Activated naive CD4-positive, alpha-beta T cell treated with anti-CD3 and anti-CD28 coated beads, Interleukin-2, amount 50 U/mL, for 24 hours (primary cell): ENCODE results near the gene SIAH1.
"Not testable (repeated sequence)": the region's sequence is repeated elsewhere in the genome, so short reads cannot be mapped to it uniquely, and the experiment has no call there.

ENCODE experiments used
- H3K27ac Mint-ChIP-seq: one replicate; pipeline ENCODE4 v1.8.0; 2021; ENCODE audit warnings: mild to moderate bottlenecking, mixed read lengths
- H3K27me3 Mint-ChIP-seq: one replicate; pipeline ENCODE4 v1.8.0; 2021; ENCODE audit warnings: mixed read lengths
- H3K36me3 Mint-ChIP-seq: one replicate; pipeline ENCODE4 v1.8.0; 2021; ENCODE audit warnings: mixed read lengths
- H3K4me1 Mint-ChIP-seq: one replicate; pipeline ENCODE4 v1.8.0; 2021; ENCODE audit warnings: mixed read lengths
- H3K4me3 Mint-ChIP-seq: one replicate; pipeline ENCODE4 v1.8.0; 2021; ENCODE audit warnings: mild to moderate bottlenecking, mixed read lengths
- H3K9me3 Mint-ChIP-seq: one replicate; pipeline ENCODE4 v1.8.0; 2021; ENCODE audit warnings: mixed read lengths

The SIAH1 gene

DNA sequence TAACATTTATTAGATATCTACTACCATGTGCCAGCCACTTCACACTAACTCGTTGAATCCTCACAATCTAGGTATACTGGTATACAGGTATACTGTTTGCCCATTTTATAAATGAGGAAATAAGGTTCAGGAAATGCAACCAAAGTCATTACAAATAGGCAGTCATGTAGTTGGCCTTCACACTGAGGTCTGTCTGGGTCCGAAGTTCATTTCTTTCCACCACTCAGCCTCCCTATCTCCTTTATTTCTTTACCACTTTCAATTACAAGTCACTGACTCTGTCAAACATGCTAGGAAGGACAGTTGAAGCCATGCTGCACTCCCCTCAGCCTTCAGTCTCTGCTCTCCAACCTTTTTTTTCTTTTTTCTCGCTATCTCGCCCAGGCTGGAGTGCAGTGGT is 20.7 kb upstream of the SIAH1 start:
- H3K4me3 Mint-ChIP-seq: no peak overlapping the region
- H3K27ac Mint-ChIP-seq: no peak overlapping the region
- H3K4me1 Mint-ChIP-seq: peaks cover 6% of the 10 kb centered on the region
- no peaks in the 10 kb centered on the region for H3K36me3 Mint-ChIP-seq
- H3K27me3 Mint-ChIP-seq: no peaks in the 10 kb centered on the region
- no peaks in the 10 kb centered on the region for H3K9me3 Mint-ChIP-seq

DNA sequence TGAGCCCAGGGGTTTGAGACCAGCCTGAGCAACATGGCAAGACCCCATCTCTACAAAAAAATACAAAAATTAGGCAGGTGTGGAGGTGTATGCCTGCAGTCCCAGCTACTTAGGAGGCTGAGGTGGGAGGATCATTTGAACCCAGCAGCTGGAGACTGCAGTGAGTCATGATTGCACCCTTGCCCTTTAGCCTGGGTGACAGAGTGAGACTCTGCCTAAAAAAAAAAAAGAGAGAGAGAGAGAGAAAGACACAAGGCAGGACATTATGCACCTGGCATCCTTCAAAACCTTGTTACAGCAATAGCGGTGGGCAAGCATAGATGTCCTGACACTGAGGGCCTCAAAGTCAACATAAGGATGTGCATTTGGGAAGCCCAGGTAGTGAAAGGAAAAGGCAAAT is 19.9 kb upstream of the SIAH1 start:
- no peaks in the 10 kb centered on the region for H3K36me3 Mint-ChIP-seq
- no peaks in the 10 kb centered on the region for H3K9me3 Mint-ChIP-seq
- peaks cover 6% of the 10 kb centered on the region for H3K4me1 Mint-ChIP-seq
- H3K27me3 Mint-ChIP-seq: no peaks in the 10 kb centered on the region
- no peak overlapping the region for H3K27ac Mint-ChIP-seq
- no peak overlapping the region for H3K4me3 Mint-ChIP-seq

DNA sequence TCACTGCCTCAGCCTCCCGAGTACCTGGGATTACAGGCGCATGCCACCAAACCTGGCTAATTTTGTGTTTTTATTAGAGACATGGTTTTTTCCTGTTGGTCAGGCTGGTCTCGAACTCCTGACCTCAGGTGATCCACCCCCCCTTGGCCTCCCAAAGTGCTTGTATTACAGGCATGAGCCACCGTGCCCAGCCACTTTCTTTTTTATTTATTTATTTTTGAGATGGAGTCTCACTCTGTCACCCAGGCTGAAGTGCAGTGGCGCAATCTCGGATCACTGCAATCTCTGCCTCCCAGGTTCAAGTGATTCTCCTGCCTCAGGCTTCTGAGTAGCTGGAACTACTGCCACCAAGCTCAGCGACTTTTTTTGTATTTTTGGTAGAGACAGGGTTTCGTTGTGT is 17.3 kb upstream of the SIAH1 start:
- H3K27ac Mint-ChIP-seq, H3K4me1 Mint-ChIP-seq, H3K4me3 Mint-ChIP-seq, H3K36me3 Mint-ChIP-seq, H3K27me3 Mint-ChIP-seq, H3K9me3 Mint-ChIP-seq: not testable (repeated sequence)

DNA sequence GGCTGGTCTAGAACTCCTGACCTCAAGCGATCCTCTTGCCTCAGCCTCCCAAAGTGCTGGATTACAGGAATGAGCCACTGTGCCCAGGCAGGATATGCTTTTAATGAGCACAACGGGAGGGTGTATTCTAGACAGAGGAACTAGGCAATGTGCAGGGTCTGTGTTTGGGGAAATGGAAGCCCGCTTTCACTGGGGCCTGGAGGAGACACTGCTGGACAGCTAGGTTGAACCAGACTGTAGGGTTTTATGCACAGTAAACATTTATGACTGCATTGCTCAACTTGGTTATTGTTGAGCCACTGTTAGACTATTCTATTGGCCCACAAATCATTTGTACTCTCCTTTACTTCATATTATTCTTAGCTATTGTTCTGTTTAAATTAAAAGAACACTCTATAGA is 10.2 kb upstream of the SIAH1 start:
- Mint-ChIP-seq H3K27me3 (no peaks in the 10 kb centered on the region), H3K9me3 (no peaks in the 10 kb centered on the region), H3K27ac (no peak overlapping the region), H3K4me3 (no peak overlapping the region), H3K36me3 (no peaks in the 10 kb centered on the region), H3K4me1 (no peaks in the 10 kb centered on the region)

DNA sequence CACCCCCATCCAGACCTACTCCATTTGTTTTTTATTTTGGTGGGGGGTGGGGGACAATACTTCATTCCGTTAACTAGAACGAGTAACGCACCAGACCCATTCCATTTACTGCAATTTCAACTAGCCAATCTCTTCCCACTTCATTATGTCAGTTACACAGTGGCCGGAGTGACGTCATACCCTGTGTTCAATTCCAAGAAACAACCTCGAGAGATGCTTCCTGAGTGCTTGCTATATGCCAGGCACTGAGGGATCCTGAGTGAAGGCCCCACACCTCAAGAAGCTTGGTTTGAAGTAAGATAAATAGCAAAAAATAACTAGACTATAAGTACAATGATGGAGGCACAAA is 9.1 kb upstream of the SIAH1 start:
- H3K27me3 Mint-ChIP-seq: no peaks in the 10 kb centered on the region
- H3K36me3 Mint-ChIP-seq: no peaks in the 10 kb centered on the region
- no peaks in the 10 kb centered on the region for H3K4me1 Mint-ChIP-seq
- H3K9me3 Mint-ChIP-seq: no peaks in the 10 kb centered on the region
- no peak overlapping the region for H3K4me3 Mint-ChIP-seq
- H3K27ac Mint-ChIP-seq: no peak overlapping the region

DNA sequence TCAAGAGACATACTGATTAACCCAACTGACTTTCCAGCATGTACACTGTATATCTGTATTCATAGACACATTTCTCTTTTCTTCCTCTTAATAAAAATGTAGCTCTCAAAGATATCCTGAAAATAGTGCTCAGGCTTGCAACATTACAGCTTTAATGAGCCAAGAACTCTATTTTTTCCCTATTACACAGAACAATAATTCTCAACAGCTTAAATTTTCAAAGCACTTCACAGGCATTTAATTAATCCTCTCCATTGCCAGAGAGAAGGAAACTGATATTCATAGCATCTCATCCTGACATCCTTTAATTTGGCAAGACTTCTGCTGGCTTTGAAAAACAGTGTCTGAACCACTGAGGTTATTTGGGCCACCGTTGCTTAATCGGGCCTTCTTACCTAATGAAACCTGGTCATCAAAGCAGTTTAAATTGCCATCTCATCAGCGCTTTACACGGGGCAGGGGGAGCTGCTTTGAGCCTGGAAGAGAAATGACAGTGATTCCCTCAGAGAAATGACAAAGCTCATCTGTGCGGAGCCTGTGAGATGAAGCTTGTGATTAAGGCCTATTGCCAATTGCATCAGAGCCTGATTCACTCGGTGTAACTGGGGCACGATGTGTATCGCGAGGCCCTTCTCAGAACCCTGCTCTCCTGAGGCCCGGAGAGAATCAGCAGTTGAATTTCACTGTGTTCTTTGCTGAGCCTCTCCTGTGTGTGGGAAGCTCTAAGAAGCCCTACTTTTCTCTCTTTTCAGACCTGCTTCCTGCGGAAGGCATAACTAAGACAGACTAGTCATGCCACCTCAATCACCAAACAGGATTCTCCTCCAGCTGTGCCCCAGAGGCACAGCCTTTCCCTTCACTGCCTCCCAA is 8.5 kb upstream of the SIAH1 start:
- Mint-ChIP-seq H3K9me3 (no peaks in the 10 kb centered on the region), H3K4me3 (no peak overlapping the region), H3K36me3 (no peaks in the 10 kb centered on the region), H3K27me3 (no peaks in the 10 kb centered on the region), H3K4me1 (no peaks in the 10 kb centered on the region), H3K27ac (no peak overlapping the region)

DNA sequence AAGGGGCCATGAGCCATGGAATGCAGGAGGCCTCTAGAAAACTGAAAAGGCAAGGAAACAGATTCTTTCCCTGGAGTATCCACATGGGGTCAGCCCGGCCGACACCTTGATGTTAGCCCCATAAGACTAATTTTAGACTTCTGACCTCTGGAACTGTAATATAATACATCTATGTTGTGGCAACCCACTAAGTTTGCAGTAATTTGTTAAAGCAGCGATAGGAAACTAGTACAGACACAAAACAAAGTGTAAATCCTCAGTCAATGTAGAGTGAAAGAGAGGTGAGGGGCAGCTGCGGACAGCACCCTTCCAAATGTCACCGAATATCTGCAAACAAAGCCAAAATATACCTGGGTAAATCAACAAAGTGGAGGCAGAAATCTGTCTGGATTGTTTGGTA is 7.2 kb upstream of the SIAH1 start:
- Mint-ChIP-seq H3K27ac (no peak overlapping the region), H3K36me3 (no peaks in the 10 kb centered on the region), H3K9me3 (no peaks in the 10 kb centered on the region), H3K27me3 (no peaks in the 10 kb centered on the region), H3K4me1 (no peaks in the 10 kb centered on the region), H3K4me3 (no peak overlapping the region)

DNA sequence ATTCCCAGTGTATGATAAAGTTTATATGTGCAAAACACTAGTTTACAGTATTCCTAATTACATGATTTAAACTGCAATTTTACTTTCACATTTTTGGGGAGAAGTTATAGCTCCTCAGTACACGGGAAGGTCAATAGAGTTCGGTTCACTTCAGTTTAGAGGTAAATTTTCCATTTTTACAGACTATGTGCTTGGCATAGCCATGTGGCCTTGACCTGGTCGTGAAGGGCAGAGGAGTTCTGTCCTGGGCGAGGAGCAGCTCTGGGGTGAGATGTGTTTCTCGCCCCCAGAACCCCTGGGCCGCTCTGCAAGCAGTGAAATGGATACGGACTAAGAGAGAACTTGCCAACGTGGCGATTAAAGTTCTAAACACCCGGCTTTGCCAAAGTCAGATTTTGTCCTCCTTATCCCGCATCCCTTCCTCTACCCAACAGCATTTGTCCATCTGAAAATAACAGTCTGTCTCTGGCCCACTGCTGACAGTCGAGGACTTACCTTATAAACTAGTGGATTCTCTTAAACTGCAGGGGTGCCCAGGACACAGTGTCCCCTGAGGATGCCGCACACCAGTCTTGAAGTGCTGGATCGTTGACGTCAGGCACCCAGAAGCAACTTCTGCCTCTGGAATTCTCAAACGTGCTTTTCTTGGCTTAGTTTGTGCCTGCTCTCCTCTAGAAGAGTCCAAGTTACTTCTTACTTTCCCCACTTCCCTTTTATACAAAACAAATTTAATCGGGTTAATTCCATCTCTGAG is 1.5 kb upstream of the SIAH1 start:
- peaks cover 13% of the 10 kb centered on the region for H3K4me1 Mint-ChIP-seq
- H3K27me3 Mint-ChIP-seq: no peaks in the 10 kb centered on the region
- H3K36me3 Mint-ChIP-seq: no peaks in the 10 kb centered on the region
- no peaks in the 10 kb centered on the region for H3K9me3 Mint-ChIP-seq
- no peak overlapping the region for H3K27ac Mint-ChIP-seq
- H3K4me3 Mint-ChIP-seq: peak overlapping the region; percentile 33

DNA sequence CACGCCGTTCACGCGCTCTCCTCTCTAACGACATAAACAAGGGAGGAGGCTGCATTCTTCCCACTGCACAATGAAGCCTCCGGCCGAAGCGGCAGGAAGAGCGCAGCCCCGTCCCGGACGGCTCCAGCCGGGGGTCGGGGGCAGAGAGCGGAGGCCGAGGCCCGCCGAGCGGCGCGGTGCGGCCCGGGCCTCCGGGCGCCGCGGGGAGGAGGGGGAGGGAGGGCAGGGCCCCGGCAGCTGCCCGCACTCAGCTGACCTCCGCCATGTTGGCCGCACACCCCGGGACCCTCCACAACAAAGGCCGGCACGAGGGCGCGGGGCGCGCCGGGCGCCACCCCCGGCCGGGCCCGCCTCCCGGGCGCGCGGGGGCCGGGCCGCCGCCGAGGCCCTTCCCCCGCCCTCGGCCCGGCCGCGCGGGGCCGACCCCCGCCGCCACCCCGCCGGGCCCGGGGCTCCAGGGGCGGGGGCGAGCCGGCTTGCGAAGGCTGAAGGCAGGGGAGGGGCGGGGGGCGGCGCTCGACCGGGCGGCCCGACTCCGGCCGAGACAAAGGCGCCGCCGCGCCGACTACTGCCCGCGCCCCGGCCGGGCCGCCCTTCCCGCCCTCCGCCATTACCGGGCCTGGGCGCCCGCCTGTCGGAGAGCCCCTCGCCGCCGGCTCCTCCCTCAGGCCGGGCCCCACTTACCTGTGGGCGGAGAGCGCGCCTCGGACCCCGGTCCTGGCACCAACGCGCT is 527 bp downstream of the SIAH1 start:
- Mint-ChIP-seq H3K36me3 (no peaks in the 10 kb centered on the region), H3K4me3 (peak overlapping the region; percentile 97), H3K27me3 (no peaks in the 10 kb centered on the region)

DNA sequence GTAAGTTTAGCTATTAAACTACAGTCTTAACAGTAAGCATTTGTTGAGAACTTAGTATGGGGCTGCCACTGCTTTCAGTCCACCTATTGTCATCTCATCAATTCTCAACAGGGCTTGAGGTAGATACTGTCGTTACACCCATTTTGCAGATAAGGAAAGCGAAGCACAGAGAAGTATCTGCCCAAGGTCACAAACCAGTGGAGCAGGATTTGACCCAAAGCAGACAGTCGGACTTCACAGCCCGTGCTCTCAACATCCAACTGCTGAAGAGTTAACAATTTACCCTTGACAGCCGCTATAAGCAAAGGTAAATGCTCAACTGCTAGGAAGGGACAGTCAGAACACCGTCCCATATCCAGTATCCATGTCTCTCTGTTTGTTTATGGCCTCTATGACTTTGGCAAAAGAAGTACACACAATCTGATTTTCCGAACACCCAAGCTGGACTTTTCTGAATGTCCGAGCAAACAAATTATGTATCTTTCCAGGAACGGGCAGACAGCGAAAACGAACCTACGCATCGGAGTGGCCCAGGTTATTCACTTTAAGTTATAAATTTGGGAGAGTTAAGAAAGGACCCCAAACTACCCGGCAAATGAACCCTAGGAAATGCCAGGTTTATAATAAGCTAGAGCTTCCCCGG is 1.2 kb downstream of the SIAH1 start:
- Mint-ChIP-seq H3K9me3 (no peaks in the 10 kb centered on the region), H3K4me1 (peaks cover 35% of the 10 kb centered on the region), H3K4me3 (peak overlapping the region; percentile 97), H3K27ac (peak overlapping the region; percentile 93), H3K36me3 (no peaks in the 10 kb centered on the region), H3K27me3 (no peaks in the 10 kb centered on the region)

More for the DNA sequence above, 527 bp downstream of the SIAH1 start:
- peak overlapping the region; percentile 93 for H3K27ac Mint-ChIP-seq
- H3K9me3 Mint-ChIP-seq: no peaks in the 10 kb centered on the region
- peaks cover 28% of the 10 kb centered on the region for H3K4me1 Mint-ChIP-seq

DNA sequence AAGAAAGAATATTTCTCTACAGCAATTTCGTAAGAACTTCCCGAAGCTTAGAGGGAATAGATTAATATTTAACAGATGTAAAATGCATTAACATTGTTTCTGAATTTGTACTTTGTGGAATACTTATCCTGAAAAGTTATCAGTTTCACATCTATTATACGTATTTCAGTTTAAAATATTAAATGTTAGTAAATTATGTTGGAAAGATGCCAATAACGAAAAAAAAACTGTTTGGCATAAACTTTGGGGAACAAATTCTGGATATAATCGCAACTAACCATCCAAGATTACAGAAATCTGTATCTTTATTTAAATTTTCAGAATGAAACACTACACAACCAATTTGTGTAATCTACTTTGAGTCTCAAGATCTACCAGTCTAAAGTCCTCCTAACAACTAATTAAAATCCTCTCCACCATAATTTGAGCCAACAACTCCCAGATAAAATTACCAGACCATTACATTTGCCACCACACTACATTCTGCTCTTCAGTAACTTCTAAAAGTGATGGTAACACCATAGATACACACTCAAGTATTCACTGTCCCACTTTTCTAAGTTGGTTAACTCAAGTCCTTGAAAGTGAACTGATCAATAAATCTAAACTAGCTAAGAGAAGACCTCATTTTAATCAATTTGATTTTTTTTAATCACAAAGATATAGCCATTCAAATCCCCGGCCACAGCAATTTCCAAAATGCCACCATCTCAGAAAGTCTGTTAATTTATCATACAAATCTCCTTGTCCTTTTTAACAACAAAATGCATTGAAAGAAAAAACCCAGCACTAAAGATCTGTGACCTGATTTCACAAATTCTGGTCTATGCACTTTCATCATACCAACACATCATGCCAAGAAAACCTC is 2.0 kb downstream of the SIAH1 start:
- Mint-ChIP-seq H3K4me1 (peaks cover 43% of the 10 kb centered on the region), H3K4me3 (peak overlapping the region; percentile 97), H3K27ac (no peak overlapping the region), H3K9me3 (no peaks in the 10 kb centered on the region), H3K36me3 (no peaks in the 10 kb centered on the region), H3K27me3 (no peaks in the 10 kb centered on the region)

DNA sequence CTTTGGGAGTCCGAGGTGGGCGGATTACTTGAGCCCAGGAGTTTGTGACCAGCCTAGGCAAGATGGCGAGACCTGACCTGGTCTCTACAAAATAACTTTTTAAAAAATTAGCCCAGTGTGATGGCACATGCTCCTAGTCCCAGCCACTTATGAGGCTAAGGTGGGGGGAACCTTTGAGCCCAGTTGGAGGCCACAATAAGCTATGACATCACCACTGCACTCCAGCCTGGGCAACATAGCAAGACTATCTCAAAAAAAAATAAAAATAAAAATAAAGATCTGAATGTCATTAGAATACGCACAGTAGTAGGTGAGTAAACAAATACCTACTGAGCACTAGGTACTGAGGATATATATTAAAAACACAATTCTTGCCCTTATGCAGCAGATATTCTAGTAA is 3.1 kb downstream of the SIAH1 start:
- H3K9me3 Mint-ChIP-seq: no peaks in the 10 kb centered on the region
- H3K27ac Mint-ChIP-seq: no peak overlapping the region
- H3K4me1 Mint-ChIP-seq: peaks cover 47% of the 10 kb centered on the region
- no peaks in the 10 kb centered on the region for H3K27me3 Mint-ChIP-seq
- no peak overlapping the region for H3K4me3 Mint-ChIP-seq
- no peaks in the 10 kb centered on the region for H3K36me3 Mint-ChIP-seq

DNA sequence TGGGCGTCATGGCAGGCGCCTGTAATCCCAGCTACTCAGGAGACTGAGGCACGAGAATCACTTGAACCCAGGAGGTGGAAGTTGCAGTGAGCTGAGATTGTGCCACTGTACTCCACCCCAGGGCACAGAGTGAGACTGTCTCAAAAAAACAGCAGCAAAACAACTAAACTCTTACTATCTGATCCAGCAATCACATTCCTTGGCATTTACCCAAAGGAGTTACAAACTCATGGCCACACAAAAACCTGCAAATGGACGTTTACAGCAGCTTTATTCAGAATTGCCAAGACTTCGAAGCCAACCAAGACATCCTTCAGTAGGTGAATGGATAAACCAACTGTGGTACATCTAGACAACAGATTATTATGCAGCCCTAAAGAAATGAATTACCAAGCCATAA is 4.0 kb downstream of the SIAH1 start:
- Mint-ChIP-seq H3K27ac (no peak overlapping the region), H3K27me3 (no peaks in the 10 kb centered on the region), H3K4me1 (peaks cover 55% of the 10 kb centered on the region), H3K9me3 (no peaks in the 10 kb centered on the region), H3K36me3 (peaks cover 2% of the 10 kb centered on the region), H3K4me3 (no peak overlapping the region)

DNA sequence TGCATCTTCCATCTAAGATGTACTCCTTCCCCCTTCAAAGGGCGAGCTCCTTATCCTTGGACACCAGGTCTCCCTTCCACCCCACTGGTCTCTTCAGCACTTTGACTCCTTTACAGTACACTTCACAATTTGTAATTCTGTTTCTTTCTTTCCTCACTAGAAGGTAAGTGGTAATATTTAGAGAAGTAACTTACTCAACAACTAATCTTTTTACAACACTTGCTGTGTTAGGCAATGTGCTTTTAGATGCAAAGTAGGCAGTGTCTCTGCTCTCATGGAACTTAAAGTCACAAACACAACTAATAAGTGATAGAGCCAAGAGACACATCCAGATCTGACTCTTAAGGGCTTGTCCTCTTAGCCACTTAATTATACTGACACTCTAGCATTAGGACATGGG is 6.4 kb downstream of the SIAH1 start:
- Mint-ChIP-seq H3K4me1 (peaks cover 54% of the 10 kb centered on the region), H3K4me3 (no peak overlapping the region), H3K36me3 (peaks cover 2% of the 10 kb centered on the region), H3K27ac (no peak overlapping the region), H3K27me3 (no peaks in the 10 kb centered on the region), H3K9me3 (no peaks in the 10 kb centered on the region)

DNA sequence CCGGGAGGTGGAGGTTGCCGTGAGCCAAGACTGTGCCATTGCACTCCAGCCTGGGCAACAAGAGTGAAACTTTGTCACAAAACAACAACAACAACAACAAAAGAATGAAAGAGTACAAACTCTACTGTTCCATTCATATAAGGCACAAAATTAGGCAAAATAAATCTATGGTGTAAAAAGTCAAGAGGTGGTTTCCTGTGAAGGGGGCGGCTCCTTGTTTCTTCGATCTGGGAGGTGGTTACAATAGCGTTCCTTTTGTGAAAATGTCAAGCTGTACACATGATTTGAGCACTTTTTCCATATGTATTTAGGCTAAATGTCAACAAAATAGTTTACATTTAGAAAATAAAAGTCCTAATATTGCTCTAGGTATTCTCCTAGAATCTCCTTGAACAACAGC is 6.9 kb downstream of the SIAH1 start:
- H3K4me3 Mint-ChIP-seq: no peak overlapping the region
- H3K27ac Mint-ChIP-seq: no peak overlapping the region
- no peaks in the 10 kb centered on the region for H3K27me3 Mint-ChIP-seq
- no peaks in the 10 kb centered on the region for H3K9me3 Mint-ChIP-seq
- H3K4me1 Mint-ChIP-seq: peaks cover 49% of the 10 kb centered on the region
- H3K36me3 Mint-ChIP-seq: peaks cover 2% of the 10 kb centered on the region
